Measurements from ENCODE around the gene FGD3.
"Not testable (repeated sequence)": the region's sequence is repeated elsewhere in the genome, so short reads cannot be mapped to it uniquely, and the experiment has no call there.

Gene FGD3

DNA sequence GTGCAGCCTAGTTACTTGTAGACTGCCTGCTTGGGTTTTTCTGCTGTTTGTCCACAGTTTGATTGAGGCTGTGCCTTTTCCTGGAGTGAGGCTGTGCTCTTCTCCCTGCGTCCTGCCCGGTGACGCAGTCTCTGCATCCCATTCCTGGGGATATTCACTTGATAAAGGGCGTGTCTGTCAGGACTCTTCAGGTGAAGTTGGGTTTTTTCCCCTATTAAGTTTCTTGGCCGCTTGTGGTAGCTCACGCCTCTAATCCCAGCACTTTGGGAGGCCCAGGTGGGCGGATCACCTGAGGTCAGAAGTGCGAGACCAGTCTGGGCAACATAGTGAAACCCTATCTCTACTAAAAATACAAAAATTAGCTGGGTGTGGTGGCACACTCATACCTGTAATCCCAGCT lies 61.1 kb downstream of the FGD3 start:
- no peak overlapping the region for H3K4me3 ChIP-seq (ENCODE audit: low read depth, low read length)

DNA sequence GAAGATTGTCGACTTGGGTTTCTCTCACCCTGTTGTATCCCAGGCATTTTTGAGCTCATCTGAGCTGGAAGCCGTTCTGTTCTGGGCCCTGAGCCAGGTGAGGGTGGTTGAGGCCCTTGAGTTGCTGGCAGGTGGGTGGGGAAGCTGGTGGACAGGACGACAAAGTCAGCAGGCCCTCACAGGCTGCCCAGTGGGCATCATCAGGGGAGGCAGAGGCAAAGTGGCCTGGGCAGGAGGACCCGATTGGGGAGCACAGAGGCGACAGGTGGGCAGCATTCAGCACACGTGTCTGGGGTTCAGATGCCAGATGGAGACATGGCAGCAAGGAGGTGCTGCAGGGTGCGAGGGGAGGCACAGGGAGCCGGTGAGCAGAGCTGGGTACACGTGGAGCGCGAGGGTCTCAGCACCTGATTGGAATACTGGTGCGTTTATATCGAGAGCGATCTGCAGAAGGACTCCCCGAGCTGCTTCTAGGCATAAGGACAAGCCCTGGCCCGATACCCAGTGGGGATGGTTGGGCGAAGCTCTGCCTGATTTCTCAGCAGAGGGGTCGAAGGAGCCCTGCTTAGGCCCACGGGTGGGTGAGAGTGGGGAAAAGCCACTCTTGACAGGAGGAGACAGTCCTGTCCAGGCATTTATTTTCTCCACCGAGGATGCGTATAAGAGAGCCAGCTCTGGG lies 62.2 kb downstream of the FGD3 start:
- no peak overlapping the region for H3K4me3 ChIP-seq (ENCODE audit: low read depth, low read length)

DNA sequence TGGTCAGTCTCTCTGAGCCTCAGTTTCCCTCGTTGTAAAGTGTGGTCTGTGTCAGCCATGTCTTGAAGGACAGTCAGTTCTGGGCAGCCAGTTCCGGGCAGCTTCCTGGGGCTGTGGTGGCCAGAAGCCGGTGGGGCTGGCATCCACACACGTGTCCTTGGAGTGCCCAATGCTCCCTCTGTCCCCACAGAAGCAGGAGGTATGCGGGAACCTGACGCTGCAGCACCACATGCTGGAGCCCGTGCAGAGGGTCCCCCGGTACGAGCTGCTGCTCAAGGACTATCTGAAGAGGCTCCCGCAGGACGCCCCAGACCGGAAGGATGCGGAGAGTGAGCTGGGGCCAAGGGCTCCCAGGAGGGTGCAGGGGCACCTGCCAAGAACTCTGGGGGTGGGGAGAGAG lies 62.7 kb downstream of the FGD3 start:
- no peak overlapping the region for H3K4me3 ChIP-seq (ENCODE audit: low read depth, low read length)

DNA sequence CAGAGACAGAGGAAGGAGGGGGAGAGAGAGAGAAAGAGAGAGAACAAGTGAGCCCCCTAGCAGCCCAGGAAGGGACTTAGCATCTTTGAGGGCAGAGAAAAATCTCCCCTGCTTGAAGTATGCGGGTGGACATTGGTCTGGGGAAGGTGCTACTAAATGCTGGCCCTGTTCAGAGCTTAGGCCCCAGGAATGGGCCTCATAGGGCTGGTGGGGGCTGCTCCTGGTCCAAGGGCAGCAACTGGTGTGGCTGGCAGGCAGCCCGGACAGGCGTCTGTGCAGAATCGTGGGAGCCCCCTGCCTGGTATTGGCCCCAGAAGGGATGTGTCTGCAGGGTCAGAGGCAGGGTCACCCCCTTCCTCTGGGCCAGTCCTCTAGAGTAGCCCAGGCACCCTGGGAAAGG lies 63.4 kb downstream of the FGD3 start:
- no peak overlapping the region for H3K4me3 ChIP-seq (ENCODE audit: low read depth, low read length)

DNA sequence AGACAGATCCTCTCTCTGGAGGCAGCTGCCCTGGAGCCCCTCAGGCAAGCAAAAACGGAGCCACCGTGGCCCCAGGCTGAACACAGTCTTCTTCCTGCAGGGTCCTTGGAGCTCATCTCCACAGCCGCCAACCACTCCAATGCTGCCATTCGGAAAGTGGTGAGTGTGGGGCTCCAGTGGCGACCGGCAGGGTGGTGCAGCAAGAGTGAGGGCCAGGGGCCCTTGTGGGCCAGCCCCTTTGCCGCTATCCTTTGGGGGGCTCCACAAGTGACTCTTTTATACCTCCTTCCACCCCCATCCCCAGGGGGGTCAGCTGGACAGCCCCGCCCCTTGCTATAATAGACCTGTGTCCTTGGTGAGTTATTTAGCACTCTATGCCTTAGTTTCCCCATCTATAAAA lies 63.8 kb downstream of the FGD3 start:
- no peak overlapping the region for H3K4me3 ChIP-seq (ENCODE audit: low read depth, low read length)

DNA sequence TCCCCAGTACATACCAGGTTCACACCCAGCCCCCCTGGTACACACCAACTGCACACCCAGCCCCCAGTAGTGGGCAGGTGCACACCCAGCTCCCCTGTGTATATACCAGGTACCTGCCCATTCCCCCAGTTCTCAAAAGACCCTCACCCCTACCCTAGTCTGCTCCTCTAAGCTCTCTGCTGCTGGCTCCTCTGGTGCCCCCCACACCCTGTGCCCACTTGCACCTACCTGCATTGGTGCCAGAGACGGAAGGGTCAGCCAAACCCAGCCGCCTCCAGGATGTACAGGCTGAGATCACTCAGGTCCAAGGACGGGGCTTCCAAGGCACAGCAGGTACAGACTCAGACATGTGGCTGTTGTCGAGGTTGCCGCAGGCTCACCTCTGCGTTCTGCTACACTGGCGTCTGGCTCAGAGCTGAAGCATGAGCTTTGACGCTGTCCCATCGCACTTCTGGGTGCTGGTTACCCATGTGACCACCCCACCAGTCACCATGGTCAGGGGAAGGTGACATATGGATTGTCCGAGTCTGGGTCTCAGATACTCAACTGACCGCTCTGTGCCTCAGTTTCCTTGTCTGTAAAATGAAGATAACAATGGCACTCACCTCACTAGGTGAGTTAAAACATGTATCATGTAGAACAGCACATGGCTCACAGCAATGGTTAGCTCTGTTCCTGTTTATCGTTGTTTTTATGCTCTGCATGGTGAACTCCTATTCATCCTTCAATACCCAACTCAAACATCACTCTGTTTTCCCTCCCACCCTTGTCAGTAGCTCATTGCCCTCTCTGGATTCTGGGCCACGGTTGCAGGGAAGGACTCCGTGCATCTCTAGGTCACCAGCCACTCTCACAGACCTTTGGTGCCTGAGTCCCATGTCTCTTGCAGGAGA lies 65.9 kb downstream of the FGD3 start:
- no peak overlapping the region for H3K4me3 ChIP-seq (ENCODE audit: low read depth, low read length)

DNA sequence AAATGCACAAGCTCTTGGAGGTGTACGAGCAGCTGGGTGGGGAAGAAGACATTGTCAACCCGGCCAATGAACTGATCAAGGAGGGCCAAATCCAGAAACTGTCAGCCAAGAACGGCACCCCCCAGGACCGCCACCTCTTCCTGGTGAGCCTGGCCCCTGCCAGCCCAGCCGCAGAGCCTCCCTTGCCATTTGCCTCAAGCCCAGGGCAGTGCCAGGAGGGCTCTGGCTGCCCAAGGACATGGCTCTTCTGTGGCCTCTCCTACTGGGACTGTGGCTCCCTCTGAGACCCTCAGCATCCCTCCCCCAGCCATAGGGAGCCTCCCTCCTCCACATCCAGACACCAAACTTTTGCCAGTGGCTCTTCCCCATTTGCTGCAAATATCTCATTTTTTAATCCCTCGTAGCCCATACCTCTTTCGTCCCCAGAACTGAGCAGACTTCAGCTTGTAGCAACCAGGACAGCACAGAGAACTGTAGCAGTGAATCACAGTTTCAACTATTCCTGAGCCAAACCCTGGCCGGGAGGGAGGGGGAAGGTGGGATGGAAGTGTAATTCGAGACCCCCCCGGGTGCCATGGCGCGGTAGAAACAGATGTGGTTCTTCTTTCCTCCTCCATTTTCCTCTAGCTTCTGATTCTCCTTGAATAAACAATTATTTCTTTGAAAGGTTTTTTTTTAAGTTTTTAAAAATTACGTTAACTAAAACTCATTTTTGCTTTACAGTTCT lies 66.7 kb downstream of the FGD3 start:
- H3K4me3 ChIP-seq (ENCODE audit: low read depth, low read length): no peak overlapping the region

DNA sequence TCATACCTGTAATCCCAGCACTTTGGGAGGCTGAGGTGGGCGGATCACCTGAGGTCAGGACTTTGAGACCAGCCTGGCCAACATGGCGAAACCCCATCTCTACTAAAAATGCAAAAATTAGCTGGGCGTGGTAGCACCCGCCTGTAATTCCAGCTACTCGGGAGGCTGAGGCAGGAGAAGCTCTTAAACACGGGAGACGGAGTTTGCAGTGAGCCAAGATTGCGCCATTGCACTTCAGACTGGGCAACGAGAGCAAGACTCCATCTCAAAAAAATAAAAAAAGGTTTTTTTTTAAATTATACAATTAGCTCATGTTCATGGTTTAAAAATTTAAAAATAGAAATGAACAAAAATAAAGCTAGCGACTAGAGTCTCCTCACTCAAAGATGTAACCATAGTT lies 67.9 kb downstream of the FGD3 start:
- H3K4me3 ChIP-seq (ENCODE audit: low read depth, low read length): not testable (repeated sequence)

DNA sequence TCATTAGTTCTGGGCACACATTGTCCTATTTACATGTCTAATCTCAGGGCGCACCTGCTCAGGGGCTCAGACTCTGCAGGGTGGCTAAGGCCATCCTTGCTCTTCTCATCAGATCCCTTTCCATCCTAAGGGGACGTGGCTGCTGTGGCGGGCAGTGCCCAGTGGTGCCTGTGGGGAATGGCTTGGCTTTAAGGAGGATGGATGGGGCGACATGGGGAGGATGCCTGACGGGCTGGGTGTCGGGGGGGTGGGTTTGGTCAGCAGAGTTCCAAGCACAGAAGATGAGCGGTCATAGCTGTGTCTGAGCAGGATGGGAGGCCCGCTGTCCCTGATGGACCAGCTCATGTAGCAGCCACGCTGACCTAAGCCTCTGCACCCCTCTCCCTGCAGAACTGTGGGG lies 70.3 kb downstream of the FGD3 start:
- no peak overlapping the region for H3K4me3 ChIP-seq (ENCODE audit: low read depth, low read length)

DNA sequence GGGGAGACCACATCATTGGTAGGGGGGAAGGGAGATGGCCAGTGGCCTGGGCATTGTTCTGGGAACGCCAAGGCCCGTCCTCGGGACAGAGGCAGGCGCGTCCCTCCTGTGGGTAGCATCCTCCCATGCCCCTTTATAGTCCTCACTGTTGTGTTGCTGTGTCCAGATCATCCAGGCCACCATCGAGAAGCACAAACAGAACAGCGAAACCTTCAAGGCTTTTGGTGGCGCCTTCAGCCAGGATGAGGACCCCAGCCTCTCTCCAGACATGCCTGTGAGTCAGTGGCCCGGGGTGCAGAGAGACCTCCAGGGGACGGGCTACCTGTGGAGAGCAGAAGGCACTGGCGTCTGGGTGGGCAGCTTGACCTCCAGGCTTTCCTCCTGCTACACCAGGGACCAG lies 72.8 kb downstream of the FGD3 start:
- no peak overlapping the region for H3K4me3 ChIP-seq (ENCODE audit: low read depth, low read length)

DNA sequence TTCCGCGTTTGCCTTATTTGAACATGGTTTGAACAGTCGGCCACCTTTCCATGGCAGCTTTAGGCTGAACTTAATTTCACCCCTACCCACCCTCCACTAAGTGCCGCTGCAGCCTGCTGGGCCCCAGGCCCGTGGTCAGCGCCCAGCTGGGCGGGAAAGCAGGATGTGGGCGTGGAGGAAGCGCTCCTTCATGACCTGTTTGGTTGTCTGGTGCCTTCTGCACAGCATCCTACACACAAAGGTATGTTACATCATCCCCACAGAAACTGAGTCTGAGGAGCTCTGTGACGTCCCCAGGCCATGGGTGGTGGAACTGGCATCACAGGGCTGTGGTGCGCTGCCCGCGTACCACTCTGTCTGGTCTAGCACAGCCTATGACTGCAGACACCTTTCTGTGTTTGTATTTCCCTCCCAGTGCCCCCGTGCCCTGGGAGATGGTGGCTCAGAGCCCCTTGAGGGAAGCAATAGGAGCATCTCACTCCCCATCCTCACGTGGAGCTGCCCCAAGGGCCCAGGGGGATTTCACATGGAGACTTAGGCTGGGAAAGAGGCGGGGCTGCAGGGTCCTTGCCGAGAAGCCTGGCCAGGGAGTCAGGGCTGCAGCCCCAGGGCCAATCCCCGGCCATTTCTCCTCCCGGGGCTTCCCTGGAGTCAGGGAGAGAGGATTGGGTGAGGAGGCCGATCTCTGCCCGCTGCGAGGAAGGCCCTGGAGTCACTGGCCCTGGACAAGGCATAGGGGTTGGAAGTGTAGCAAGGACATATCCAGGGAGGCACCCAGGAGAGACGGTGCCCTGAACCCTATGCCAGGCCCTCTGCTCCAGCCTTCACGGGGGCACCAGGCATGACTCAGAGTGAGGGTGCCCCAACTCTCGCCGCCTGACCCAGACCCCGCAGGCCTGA lies 73.7 kb downstream of the FGD3 start:
- no peak overlapping the region for H3K4me3 ChIP-seq (ENCODE audit: low read depth, low read length)

DNA sequence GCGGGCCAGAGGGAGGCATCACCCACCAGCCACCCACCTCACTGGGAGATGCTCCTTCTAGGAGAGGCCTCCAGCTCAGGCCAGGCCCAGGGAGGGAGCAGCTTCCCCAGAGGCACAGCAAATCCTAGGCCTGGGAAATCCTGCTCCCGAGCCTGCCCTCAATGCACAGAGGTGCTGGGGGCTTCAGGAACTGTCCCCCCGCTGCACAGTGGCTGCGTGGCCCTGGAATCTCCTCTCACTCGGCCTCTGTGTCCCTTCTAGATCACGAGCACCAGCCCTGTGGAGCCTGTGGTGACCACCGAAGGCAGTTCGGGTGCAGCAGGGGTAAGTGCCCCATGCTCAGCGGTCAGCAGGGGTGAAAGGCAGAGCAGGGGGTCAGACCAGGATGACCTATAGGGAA lies 74.7 kb downstream of the FGD3 start:
- no peak overlapping the region for H3K4me3 ChIP-seq (ENCODE audit: low read depth, low read length)

DNA sequence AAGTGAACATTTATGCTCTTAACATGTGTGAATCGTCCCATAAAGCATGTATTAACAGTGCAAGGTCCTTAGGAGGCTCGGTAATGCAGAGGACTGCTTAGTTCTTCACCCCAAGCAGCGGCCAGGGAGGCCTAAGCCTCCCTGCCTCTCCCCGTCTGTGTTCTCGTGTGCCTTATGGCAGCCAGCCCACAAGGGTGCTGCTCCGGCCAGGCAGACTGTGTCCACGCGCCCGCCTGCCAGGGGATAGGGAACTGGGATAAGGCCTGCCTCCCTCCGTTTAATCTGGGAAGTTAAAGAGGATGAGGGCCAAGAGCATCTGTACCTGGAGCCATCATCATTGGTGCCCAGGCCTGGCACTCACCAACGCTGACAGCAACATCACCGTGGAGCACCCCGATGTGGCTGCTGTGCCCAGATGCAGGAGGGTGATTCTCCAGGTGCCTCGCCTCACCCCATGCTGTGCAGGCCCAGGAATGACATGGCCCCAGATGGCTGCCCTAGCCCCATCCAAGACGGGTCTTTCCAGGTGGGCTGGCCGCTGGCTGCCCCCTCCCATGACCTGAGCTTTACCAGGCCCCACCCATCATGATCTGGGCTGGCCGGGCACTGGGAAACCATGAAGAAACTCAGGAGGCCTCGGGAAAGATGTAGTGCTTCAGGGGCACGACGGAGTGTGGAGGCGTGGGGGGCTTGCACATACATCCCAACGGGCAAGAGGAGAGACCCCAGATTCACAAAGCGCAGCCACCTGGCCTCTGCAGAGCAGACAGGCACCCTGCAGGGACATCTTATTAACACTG lies 75.6 kb downstream of the FGD3 start:
- H3K4me3 ChIP-seq (ENCODE audit: low read depth, low read length): no peak overlapping the region

DNA sequence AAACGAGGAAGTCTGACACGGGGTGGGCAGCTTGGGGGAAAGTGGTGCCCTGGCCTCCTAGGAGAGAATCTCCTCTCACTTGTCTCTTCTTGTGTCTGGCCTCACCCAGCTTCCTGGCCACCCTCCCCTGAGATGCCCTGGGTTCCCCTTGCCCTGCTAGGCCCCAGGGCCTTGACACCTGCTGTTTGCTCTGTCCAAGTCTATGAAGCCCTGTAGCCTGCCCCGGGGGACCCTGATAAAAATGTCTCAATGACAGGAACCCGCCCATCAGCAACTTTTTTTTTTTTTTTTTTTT lies 76.1 kb downstream of the FGD3 start:
- no peak overlapping the region for H3K4me3 ChIP-seq (ENCODE audit: low read depth, low read length)

DNA sequence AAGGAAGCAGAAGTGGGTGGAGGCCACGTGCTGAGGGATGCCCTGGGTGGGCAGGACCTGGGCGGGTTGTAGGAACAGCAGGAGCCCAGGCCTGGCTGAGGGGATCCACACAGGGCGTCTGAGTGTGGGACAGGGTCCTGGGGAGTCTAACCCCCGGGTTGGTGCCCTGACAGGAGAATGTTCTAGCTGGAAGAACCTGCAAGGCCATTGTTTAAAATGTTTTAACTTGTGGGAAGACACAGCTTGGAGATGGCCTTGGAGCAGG lies 77.3 kb downstream of the FGD3 start:
- H3K4me3 ChIP-seq (ENCODE audit: low read depth, low read length): no peak overlapping the region

DNA sequence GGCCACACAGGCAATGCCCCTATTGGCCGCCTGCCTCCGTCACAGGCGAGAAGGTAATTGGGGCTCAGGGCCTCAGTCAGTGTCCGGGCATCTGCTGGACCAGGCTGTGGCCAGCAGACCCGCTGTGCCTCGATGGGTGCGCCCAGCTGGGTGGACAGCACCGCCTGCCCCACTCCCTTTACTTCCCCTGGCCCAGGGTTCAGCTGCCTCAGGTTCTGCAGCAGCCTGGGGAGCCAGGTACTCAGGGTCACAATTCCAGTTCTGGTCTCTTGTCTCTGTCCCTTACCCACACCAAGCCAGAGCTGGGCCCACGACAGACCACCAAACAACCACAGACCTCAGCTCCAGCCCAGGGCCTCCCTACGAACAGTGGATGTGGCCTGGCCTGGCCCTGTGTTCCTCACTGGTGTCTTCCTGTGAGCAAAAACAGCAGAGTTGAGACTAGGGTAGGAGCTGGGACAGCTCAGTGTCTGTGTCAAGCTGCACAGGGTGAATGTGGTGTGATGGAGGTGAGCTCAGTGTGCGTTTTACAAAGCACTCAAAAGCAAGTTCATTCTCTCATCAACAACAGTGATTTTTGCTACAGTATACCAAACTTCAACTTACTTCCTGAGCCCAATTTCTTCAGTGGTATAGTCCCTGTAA lies 77.8 kb downstream of the FGD3 start:
- H3K4me3 ChIP-seq (ENCODE audit: low read depth, low read length): no peak overlapping the region

DNA sequence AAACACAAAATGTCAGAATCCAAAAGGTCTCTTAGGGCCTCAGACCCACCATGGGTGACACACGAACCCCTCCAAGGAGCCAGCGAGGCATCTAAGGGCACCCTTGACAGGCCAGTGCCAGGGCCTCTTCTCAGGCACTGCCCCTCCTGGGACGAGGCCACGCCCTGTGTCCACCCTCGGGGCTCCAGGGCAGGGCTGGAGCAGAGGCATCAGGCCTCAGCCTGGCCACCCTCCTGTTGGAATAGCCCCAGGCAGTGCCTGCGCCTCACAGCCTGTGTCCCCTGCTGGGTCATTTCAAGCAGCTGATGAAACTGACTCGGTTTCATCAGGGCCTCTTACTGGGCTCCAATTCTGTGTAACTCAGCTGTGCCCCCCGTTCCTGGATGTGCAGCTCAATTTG lies 78.4 kb downstream of the FGD3 start:
- no peak overlapping the region for H3K4me3 ChIP-seq (ENCODE audit: low read depth, low read length)

DNA sequence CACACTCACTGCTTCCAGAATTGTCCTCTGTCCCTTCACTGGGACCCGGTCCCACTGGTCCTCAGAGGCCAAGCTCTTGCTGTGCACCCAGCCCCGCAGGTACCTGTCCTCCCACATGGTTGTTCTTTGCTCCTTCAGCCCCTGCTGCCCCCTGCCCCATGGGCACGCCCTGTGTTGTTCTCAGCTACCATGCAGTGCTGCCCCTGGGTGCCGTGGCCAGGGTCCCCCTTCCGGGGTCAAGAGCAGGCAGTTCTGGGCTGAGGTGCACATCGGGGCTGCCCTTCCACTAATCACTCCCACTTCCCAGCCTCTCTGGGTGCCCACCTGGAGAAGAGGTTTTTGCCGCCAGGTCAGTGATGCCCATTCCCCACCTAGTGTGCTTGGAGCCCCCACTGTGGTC lies 79.3 kb downstream of the FGD3 start:
- H3K4me3 ChIP-seq (ENCODE audit: low read depth, low read length): no peak overlapping the region

DNA sequence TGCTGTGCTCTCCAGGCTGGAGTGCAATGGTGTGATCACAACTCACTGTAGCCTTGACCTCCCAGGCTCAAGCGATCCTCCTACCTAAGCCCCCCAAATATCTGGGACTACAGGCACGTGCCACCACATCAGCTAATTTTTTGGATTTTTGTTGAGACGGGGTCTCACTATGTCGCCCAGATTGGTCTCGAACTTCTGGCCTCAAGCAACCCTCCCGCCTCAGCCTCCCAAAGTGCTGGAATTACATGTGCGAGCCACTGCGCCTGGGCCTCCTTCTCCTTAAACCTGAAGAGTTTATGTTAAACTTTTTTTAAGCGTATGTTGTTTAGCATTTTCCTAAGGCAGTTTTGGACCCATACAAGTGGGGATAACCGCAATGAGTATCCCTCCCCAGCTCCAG lies 80.4 kb downstream of the FGD3 start:
- no peak overlapping the region for H3K4me3 ChIP-seq (ENCODE audit: low read depth, low read length)

DNA sequence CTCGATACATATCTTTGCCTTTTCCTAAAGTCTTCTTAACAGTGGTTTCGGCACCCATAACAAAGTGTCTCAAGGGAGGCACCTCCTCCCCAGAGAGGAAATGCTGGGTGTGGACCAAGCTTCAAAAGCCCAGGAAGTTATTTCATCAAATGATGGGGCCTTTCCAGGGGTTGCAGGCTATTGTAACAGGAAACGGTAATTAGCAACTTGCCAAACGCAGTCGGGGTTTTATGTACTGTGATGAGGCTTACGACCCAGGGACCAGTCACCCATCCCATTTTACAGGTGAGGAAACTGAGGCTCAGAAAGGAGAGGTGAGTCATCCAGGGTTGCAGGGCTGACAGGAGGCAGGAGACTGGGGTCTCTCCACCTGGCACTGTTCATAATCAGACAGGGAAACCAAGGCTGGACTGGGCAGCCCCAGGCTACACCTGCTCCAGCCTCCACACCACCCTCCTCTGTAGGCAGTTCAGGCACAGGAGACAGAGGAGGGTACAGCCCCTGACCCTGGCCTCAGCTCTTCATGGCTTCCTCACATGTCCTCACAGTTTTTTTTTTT lies 81.2 kb downstream of the FGD3 start:
- no peak overlapping the region for H3K4me3 ChIP-seq (ENCODE audit: low read depth, low read length)

Data from iPS-11a (cell line).